GM23338 (cell line): ENCODE data around the gene ALOX15.

ENCODE experiments used
- EZH2 ChIP-seq: fragments of 200-600 bp; sonication (generic); IDR thresholded peaks from one replicate; pipeline ENCODE4 v1.8.0; 2017; ENCODE audit warnings: antibody characterized with exemption, mild to moderate bottlenecking, low read depth; ENCODE audit not compliant: unreplicated experiment
- EZH2phosphoT487 ChIP-seq: fragments of 200-600 bp; sonication (generic); IDR thresholded peaks from one replicate; pipeline ENCODE4 v1.8.1; 2018; ENCODE audit warnings: antibody characterized with exemption; ENCODE audit not compliant: unreplicated experiment
- POLR2AphosphoS5 ChIP-seq: IDR thresholded peaks from 2 replicates; pipeline ENCODE4 v1.6.1; 2016; ENCODE audit warnings: antibody characterized with exemption, low read depth
- TF ChIP-seq, protein P1 (sequence below): IDR thresholded peaks from one replicate; pipeline ENCODE4 v1.6.1; 2018; ENCODE audit warnings: antibody characterized with exemption; ENCODE audit not compliant: unreplicated experiment
- TF ChIP-seq, protein P2 (sequence below), 2 experiments: fragments of 200-600 bp in 1 of 2; sonication (generic) in 1 of 2; conservative IDR thresholded peaks; 2 replicates each; pipeline versions ENCODE4 v1.5.1 to v1.6.1; 2016 to 2017; ENCODE audit warnings: antibody characterized with exemption in 2 of 2, low read depth in 2 of 2, mild to moderate bottlenecking in 2 of 2, moderate library complexity in 1 of 2
- TF ChIP-seq, protein P3 (sequence below): IDR thresholded peaks from 2 replicates; pipeline ENCODE4 v1.6.1; 2016; ENCODE audit warnings: antibody characterized with exemption

DNA sequence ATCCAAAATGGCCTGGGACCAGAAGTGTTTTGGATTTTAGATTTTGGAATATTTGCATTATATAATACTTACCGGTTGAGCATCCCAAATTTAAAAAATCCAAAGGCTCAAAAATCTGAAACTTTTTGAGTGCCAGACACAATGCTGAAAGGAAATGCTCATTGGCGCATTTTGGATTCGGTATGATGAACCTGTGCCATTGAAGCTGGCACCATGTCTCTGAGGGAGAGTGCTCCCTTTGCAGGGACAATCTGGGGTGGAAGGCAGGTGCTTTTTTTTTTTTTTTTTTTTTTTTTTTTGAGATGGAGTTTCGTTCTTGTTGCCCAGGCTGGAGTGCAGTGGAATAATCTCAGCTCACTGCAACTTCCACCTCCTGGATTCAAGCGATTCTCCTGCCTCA lies 39.4 kb downstream of the ALOX15 start:
- TF ChIP-seq, protein P1, sequence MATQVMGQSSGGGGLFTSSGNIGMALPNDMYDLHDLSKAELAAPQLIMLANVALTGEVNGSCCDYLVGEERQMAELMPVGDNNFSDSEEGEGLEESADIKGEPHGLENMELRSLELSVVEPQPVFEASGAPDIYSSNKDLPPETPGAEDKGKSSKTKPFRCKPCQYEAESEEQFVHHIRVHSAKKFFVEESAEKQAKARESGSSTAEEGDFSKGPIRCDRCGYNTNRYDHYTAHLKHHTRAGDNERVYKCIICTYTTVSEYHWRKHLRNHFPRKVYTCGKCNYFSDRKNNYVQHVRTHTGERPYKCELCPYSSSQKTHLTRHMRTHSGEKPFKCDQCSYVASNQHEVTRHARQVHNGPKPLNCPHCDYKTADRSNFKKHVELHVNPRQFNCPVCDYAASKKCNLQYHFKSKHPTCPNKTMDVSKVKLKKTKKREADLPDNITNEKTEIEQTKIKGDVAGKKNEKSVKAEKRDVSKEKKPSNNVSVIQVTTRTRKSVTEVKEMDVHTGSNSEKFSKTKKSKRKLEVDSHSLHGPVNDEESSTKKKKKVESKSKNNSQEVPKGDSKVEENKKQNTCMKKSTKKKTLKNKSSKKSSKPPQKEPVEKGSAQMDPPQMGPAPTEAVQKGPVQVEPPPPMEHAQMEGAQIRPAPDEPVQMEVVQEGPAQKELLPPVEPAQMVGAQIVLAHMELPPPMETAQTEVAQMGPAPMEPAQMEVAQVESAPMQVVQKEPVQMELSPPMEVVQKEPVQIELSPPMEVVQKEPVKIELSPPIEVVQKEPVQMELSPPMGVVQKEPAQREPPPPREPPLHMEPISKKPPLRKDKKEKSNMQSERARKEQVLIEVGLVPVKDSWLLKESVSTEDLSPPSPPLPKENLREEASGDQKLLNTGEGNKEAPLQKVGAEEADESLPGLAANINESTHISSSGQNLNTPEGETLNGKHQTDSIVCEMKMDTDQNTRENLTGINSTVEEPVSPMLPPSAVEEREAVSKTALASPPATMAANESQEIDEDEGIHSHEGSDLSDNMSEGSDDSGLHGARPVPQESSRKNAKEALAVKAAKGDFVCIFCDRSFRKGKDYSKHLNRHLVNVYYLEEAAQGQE, result no peak
- TF ChIP-seq, protein P2, sequence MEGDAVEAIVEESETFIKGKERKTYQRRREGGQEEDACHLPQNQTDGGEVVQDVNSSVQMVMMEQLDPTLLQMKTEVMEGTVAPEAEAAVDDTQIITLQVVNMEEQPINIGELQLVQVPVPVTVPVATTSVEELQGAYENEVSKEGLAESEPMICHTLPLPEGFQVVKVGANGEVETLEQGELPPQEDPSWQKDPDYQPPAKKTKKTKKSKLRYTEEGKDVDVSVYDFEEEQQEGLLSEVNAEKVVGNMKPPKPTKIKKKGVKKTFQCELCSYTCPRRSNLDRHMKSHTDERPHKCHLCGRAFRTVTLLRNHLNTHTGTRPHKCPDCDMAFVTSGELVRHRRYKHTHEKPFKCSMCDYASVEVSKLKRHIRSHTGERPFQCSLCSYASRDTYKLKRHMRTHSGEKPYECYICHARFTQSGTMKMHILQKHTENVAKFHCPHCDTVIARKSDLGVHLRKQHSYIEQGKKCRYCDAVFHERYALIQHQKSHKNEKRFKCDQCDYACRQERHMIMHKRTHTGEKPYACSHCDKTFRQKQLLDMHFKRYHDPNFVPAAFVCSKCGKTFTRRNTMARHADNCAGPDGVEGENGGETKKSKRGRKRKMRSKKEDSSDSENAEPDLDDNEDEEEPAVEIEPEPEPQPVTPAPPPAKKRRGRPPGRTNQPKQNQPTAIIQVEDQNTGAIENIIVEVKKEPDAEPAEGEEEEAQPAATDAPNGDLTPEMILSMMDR (conservative IDR thresholded peaks at IDR 0.05; ENCODE audit: low read depth in 2 of 2), result no peak
- no peak for TF ChIP-seq EZH2
- TF ChIP-seq, protein P3, sequence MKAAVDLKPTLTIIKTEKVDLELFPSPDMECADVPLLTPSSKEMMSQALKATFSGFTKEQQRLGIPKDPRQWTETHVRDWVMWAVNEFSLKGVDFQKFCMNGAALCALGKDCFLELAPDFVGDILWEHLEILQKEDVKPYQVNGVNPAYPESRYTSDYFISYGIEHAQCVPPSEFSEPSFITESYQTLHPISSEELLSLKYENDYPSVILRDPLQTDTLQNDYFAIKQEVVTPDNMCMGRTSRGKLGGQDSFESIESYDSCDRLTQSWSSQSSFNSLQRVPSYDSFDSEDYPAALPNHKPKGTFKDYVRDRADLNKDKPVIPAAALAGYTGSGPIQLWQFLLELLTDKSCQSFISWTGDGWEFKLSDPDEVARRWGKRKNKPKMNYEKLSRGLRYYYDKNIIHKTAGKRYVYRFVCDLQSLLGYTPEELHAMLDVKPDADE, result no peak
- no peak for TF ChIP-seq POLR2AphosphoS5
- TF ChIP-seq EZH2phosphoT487, result no peak
